ENCODE data around the gene ERBIN. TPM values are rescaled to one million over a fixed set of nuclear protein-coding genes. Genes with fewer than 3 reads are reported as not detected.

Gene ERBIN
- total and polyA plus RNA-seq, 2 of the 8 experiments (the other 6 are each of a cell fraction or from before 2014, with no cell fraction given), result 7.7 to 33.2 TPM

- 100% methylated on average over 1 of the region's 1 CpG; no CpG with 5 or more reads in 1 of the 2 experiments for WGBS, 2 experiments (ENCODE audit: extremely low coverage in 1 of 2, insufficient coverage in 1 of 2, insufficient read length in 1 of 2, insufficient replicate concordance in 2 of 2, low coverage in 1 of 2, low lambda C conversion rate in 2 of 2, missing lambda C conversion rate in 1 of 2)
- Histone ChIP-seq H3K4me1 (replicated peaks in 1 of 4; ENCODE audit: control insufficient read depth in 3 of 4, insufficient read depth in 4 of 4, low read length in 3 of 4) (no peaks in the 10 kb centered on the region), H3K4me3 (ENCODE audit: extremely low read depth in 1 of 4, insufficient read depth in 2 of 4, low read depth in 3 of 4, low read length in 4 of 4) (no peak overlapping the region), H3K18ac (ENCODE audit: extremely low read depth, low read length) (no peak overlapping the region), H4K5ac (ENCODE audit: insufficient read length, low read depth, low read length) (no peak overlapping the region), H4K20me1 (replicated peaks in 1 of 2; ENCODE audit: control insufficient read depth in 1 of 2, insufficient read depth in 2 of 2, low read length in 2 of 2) (no peaks in the 10 kb centered on the region), H3K79me1 (ENCODE audit: low read depth, low read length) (no peaks in the 10 kb centered on the region; the same call in 1 of the 2 replicates), H3K9ac (replicated peaks in 1 of 4; ENCODE audit: extremely low read depth in 1 of 4, low read depth in 3 of 4, low read length in 3 of 4) (no peak overlapping the region), H2BK20ac (ENCODE audit: low read length) (no peak overlapping the region), H3K36me3 (ENCODE audit: control insufficient read depth in 2 of 4, insufficient read depth in 4 of 4, low read length in 3 of 4) (peaks cover 0 to 36% (median 5%) of the 10 kb centered on the region in 4 experiments; a peak in 4 of 8 replicates), H2BK12ac (ENCODE audit: low read depth, low read length) (no peak overlapping the region), H3K23ac (ENCODE audit: insufficient read length) (no peak overlapping the region), H3K27me3 (replicated peaks in 1 of 4; ENCODE audit: control insufficient read depth in 3 of 4, extremely low read depth in 1 of 4, insufficient read depth in 3 of 4, low read length in 3 of 4) (peaks cover 0 to 1% (median 0%) of the 10 kb centered on the region in 4 experiments; a peak in 1 of 7 replicates), H4K8ac (ENCODE audit: extremely low read depth, insufficient read depth, low read length) (no peak overlapping the region), H3K4ac (replicated peaks; ENCODE audit: insufficient read length, low read depth, low read length) (no peak overlapping the region), H3K9me3 (ENCODE audit: insufficient read depth in 2 of 2, low read depth in 1 of 2, low read length in 1 of 2) (no peaks in the 10 kb centered on the region), H3K14ac (ENCODE audit: insufficient read length) (no peak overlapping the region), H3K4me2 (ENCODE audit: insufficient read depth in 1 of 2, low read depth in 2 of 2, low read length in 2 of 2) (no peak overlapping the region), H2BK120ac (replicated peaks; ENCODE audit: low read depth, low read length) (no peak overlapping the region), H3K79me2 (ENCODE audit: control insufficient read depth in 1 of 2, insufficient read depth in 2 of 2, low read length in 2 of 2) (no peaks in the 10 kb centered on the region), H3K56ac (replicated peaks; ENCODE audit: insufficient read length, low read depth, low read length) (no peak overlapping the region), H4K91ac (replicated peaks; ENCODE audit: insufficient read length, low read length) (no peak overlapping the region), H2AFZ (ENCODE audit: low read length) (no peak overlapping the region), H2BK5ac (ENCODE audit: low read depth, low read length) (no peak overlapping the region), H3K23me2 (ENCODE audit: low read depth, low read length) (no peaks in the 10 kb centered on the region), H2BK15ac (ENCODE audit: low read length) (no peak overlapping the region), H2AK5ac (ENCODE audit: low read depth, low read length) (no peak overlapping the region), H3K27ac (ENCODE audit: low read depth, low read length) (no peak overlapping the region)
- no peak for FAIRE-seq
- POLR2A ChIA-PET (ENCODE audit: partially characterized antibody), result interaction anchor here (0.6 kb wide), 1 partner anchor 452 kb away, joined by 3 read pairs; no protein-coding TSS in a partner anchor
- DNase-seq (ENCODE audit: low read depth in 1 of 2, low spot score in 2 of 2), result no peak
- CTCF ChIA-PET (ENCODE audit: partially characterized antibody), result no interaction called here
- TF ChIP-seq, protein P1, sequence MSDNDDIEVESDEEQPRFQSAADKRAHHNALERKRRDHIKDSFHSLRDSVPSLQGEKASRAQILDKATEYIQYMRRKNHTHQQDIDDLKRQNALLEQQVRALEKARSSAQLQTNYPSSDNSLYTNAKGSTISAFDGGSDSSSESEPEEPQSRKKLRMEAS (IDR thresholded peaks at IDR 0.05), result no peak
- TF ChIP-seq SUZ12 (IDR thresholded peaks at IDR 0.05; ENCODE audit: low read length) (no peak), RFX5 (IDR thresholded peaks at IDR 0.05; ENCODE audit: borderline replicate concordance, low read depth, low read length) (no peak)
Measured at GRCh38 chr5:66039296-66039695, 112.9 kb downstream of the ERBIN start.
